ENCODE data around the gene FNBP1L. TPM values are rescaled to one million over a fixed set of nuclear protein-coding genes. Genes with fewer than 3 reads are reported as not detected.

FNBP1L gene
- total and polyA plus RNA-seq, 2 donors from 2014 or later: 32.7 to 57.3 TPM

GRCh38 chr1:93554883-93555872, 107.3 kb downstream of the FNBP1L start:
- no peak overlapping the region for H3K9ac ChIP-seq (ENCODE audit: low read length in 3 of 3)
- H3K36me3 ChIP-seq (ENCODE audit: control insufficient read depth in 2 of 3, insufficient read depth in 3 of 3, low read length in 3 of 3): peaks cover 4 to 19% (median 6%) of the 10 kb centered on the region in 3 donors
- H3K27me3 ChIP-seq (ENCODE audit: control insufficient read depth, insufficient read depth, low read length): no peaks in the 10 kb centered on the region
- peak overlapping the region in 1 of 2 donors; percentile 7 for H3K27ac ChIP-seq (ENCODE audit: low read depth in 2 of 2, low read length in 2 of 2)
- FAIRE-seq (no peak), DNase-seq (no peak)
- H3K4me1 ChIP-seq (ENCODE audit: control insufficient read depth in 2 of 3, insufficient read depth in 2 of 3, low read depth in 1 of 3, low read length in 3 of 3): peaks cover 0 to 27% (median 11%) of the 10 kb centered on the region in 3 donors
- intact Hi-C loops (cut with DNase I): no loop called here
- no peak for TF ChIP-seq CTCF (IDR thresholded peaks at IDR 0.05; ENCODE audit: borderline replicate concordance, extremely low read depth, insufficient read depth)
- H3K9me3 ChIP-seq (ENCODE audit: control insufficient read depth in 2 of 3, insufficient read depth in 1 of 3, low read length in 3 of 3): no peaks in the 10 kb centered on the region
- H3K4me3 ChIP-seq (ENCODE audit: low read length in 3 of 3): peak overlapping the region in 1 of 3 donors; percentile 12

GRCh38 chr1:93556291-93556690, 108.4 kb downstream of the FNBP1L start:
- intact Hi-C loops (cut with DNase I): no loop called here
- TF ChIP-seq CTCF (IDR thresholded peaks at IDR 0.05; ENCODE audit: borderline replicate concordance, extremely low read depth, insufficient read depth): no peak
- H3K27me3 ChIP-seq (ENCODE audit: control insufficient read depth, insufficient read depth, low read length): no peaks in the 10 kb centered on the region
- peak overlapping the region in 1 of 2 donors; percentile 29 for H3K27ac ChIP-seq (ENCODE audit: low read depth in 2 of 2, low read length in 2 of 2)
- H3K4me1 ChIP-seq (ENCODE audit: control insufficient read depth in 2 of 3, insufficient read depth in 2 of 3, low read depth in 1 of 3, low read length in 3 of 3): peaks cover 0 to 27% (median 11%) of the 10 kb centered on the region in 3 donors
- no peaks in the 10 kb centered on the region for H3K9me3 ChIP-seq (ENCODE audit: control insufficient read depth in 2 of 3, insufficient read depth in 1 of 3, low read length in 3 of 3)
- H3K4me3 ChIP-seq (ENCODE audit: low read length in 3 of 3): no peak overlapping the region
- DNase-seq (no peak), FAIRE-seq (no peak)
- no peak overlapping the region for H3K9ac ChIP-seq (ENCODE audit: low read length in 3 of 3)
- H3K36me3 ChIP-seq (ENCODE audit: control insufficient read depth in 2 of 3, insufficient read depth in 3 of 3, low read length in 3 of 3): peaks cover 3 to 9% (median 8%) of the 10 kb centered on the region in 3 donors

GRCh38 chr1:93559045-93559444, 111.1 kb downstream of the FNBP1L start:
- TF ChIP-seq CTCF (IDR thresholded peaks at IDR 0.05; ENCODE audit: borderline replicate concordance, extremely low read depth, insufficient read depth): no peak
- FAIRE-seq: no peak
- no peak overlapping the region for H3K9ac ChIP-seq (ENCODE audit: low read length in 3 of 3)

More at GRCh38 chr1:93559045-93559444, 111.1 kb downstream of the FNBP1L start:
- peaks cover 0 to 19% (median 4%) of the 10 kb centered on the region in 3 donors for H3K4me1 ChIP-seq (ENCODE audit: control insufficient read depth in 2 of 3, insufficient read depth in 2 of 3, low read depth in 1 of 3, low read length in 3 of 3)
- H3K9me3 ChIP-seq (ENCODE audit: control insufficient read depth in 2 of 3, insufficient read depth in 1 of 3, low read length in 3 of 3): no peaks in the 10 kb centered on the region
- intact Hi-C loops (cut with DNase I): no loop called here
- H3K4me3 ChIP-seq (ENCODE audit: low read length in 3 of 3): no peak overlapping the region
- H3K36me3 ChIP-seq (ENCODE audit: control insufficient read depth in 2 of 3, insufficient read depth in 3 of 3, low read length in 3 of 3): peaks cover 4 to 12% (median 12%) of the 10 kb centered on the region in 3 donors
- H3K27me3 ChIP-seq (ENCODE audit: control insufficient read depth, insufficient read depth, low read length): no peaks in the 10 kb centered on the region
- DNase-seq: no peak
- no peak overlapping the region for H3K27ac ChIP-seq (ENCODE audit: low read depth in 2 of 2, low read length in 2 of 2)

Data from kidney (tissue), 14 donors.